Cerebellar nuclear complex (tissue), 1 donor: ENCODE measurements around the gene RPS6KC1.
"Not testable (repeated sequence)": the region's sequence is repeated elsewhere in the genome, so short reads cannot be mapped to it uniquely, and the experiment has no call there.

Experiments
- DNase-seq, 2 experiments: peaks; one replicate each; lab custom pipeline; 2025; lab: John Stamatoyannopoulos, UW

Gene RPS6KC1

DNA sequence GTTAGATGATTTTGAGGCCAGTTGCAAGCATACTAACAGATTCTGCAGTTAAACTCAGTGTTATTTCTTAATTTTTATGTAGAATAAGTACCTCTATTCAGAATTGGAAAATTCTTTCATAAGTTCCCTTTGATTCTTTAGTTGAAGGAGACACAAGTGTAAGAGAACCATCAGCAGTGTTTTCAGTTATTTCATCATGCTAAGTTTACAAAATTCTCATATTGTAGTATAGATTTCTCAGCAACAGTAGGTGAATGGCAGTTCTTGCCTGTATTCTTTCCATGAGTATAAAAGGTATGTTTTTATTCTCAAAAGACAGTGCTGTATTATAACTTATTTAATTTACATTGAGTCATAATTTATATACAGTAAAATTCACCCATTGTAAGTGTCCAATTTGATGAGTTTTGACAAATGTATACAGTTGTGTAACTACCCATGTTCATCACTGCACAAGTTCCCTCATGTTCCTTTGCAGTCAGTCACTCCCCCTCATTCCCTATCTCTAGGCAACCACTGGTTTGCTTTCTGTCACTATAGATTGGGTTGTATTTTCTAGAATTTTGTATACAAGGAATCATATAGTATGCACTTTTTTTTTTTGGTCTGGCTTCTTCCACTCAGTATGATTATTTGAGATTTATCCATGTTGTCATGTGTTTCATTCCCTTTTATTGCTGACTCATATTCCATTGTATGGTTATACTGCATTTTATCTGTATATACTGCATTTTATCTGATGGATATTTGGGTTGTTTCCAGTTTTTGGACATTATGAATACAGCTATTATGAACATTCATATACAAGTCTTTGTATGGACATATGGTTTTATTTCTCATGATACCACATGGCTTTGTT is 3.9 kb downstream of the RPS6KC1 start:
- no peak for DNase-seq

- no peak for DNase-seq
Measured at GRCh38 chr1:213055767-213056166, 4.7 kb downstream of the RPS6KC1 start.

- DNase-seq: no peak
Measured at GRCh38 chr1:213057264-213058059, 6.4 kb downstream of the RPS6KC1 start.

DNA sequence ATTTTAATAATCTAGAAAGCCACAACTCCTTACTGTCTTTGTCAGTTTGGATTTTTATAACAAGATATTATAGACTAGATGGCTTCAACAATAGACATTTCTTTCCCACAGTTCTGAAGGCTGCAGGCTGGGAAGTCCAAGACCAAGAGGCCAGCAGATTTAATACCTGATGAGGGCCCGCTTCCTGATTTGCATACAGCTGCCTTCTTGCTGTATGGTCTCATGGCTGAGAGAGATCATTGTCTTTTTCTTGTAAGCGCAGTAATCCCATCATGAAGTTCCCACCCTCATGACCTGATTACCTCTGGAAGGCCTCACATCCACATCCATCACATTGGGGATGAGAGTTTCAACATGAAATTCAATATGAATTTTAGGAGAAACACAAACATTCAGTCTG is 9.8 kb downstream of the RPS6KC1 start:
- no peak for DNase-seq

DNA sequence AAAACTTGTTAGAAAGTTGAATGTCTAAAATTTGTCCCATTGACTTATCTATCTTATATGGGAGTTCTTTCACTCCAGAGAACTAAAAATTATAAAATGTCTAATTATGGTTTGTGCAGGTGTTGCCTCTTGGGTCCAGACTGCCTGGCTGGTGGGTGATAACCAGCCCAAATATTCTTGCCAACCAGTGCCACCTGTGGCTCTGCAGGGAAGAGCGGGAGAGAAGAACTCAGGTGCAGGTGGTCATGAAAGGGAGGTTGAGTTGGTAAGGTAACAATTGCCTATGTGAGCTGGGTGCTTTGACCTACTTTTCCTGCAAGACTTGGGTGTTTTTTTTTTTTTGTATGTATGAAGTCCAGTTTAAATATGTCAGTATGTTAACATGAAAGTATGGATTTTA is 10.2 kb downstream of the RPS6KC1 start:
- no peak for DNase-seq

GRCh38 chr1:213065800-213066199 is 14.8 kb downstream of the RPS6KC1 start:
- DNase-seq: no peak

- DNase-seq: no peak
Measured at GRCh38 chr1:213066363-213066762, 15.3 kb downstream of the RPS6KC1 start.

GRCh38 chr1:213067352-213067751 is 16.3 kb downstream of the RPS6KC1 start:
- no peak for DNase-seq

DNA sequence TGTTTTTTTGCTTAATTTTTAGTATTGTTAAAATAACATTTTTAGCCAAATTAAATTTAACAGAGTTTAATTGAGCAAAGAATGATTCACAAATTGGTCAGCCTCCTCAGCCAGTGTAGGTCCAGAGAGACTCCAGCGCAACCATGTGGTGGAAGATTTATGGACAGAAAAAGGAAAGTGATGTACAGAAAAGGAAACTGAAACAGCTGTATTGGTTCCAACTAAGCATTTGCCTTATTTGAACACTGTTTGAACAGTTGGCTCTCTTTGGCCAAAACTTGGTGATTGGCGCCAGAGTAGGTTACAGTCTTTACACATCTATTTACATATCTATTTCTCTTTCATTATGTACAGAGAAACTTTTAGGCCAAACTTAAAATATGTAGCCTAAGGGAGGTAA is 19.4 kb downstream of the RPS6KC1 start:
- DNase-seq: no peak

- DNase-seq: no peak
Measured at GRCh38 chr1:213075725-213076124, 24.7 kb downstream of the RPS6KC1 start.

DNA sequence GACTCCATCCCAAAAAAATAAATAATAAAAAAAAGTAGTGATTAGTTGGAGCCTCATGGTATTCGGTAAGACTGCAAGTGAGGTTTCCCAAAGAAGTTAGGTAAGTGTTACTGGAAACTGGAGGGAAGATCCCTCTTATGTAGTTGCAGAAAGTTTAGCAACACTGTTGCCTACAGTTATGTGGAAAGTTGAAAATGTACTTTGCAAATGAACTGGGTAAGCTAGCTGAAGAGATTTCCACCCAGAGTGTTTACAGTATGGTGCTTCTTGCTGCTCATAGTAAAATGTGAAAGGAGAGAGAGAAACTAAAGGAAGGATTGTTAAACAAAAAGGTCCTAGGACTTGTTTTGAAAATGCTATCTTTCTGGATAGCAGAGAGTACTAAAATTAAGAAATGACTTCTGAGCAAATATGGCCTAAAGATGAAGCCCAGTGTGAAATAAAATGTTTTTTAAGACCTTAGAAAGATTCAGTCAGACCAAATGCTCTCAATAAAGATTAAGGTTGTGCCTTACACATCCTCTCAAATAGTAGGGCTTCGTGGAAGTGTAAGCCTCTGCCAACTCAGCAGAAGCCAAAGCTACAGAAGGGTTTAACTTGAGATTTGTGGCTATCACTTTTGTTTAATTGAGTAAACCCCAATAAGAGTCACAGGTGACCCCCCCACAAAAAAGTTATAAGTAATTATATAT is 31.5 kb downstream of the RPS6KC1 start:
- no peak for DNase-seq

DNA sequence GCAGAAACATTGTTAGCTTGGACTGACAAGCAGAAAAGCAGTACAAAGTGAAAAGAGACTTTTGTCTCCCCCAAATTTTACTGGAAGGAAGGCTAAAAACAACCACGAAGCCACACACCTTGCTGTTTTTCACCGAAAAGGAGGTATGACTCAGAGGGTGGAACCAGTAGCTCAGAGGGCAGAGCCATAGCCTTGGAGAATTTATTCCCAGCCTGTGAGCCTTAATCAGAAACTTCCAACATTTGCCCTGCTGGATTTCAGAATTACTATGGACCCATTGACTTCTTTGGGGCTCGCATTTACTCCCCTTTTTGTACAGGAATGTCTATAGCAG is 32.0 kb downstream of the RPS6KC1 start:
- DNase-seq: no peak

- DNase-seq: no peak
Measured at GRCh38 chr1:213087911-213088310, 36.9 kb downstream of the RPS6KC1 start.

DNA sequence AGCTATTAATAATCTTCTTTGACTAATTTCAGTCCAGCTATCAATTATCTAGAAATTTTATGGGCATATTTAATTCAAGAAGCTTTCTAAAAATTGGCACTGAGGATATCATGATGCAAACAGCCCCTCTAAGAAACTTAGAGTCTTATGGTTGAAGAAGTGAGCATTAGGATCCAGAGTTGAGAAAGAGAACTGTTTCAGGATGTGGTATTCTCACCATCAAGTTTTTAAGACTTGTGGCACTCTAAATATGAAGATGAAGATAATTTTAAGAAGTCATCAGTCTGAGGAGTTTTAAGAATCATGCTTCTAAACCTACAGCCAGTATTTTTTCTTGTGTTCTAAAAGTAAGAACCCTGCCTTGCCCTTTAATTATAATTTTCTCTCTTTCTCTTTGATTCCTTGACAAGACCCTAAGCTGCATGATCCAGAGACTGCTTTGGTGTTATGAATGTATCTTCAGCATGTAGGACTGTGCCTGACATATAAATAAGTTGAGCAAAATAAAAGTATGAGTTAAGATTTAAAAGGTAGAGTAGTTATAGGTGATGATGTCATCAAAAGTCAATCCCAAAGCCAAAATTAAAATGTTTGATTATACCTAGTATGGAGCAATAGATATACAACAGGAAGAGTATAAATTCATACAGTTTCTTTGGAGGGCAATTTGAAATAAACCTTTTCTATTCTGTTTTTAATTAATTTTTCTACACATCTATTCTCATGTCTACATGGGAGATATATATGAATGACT is 39.1 kb downstream of the RPS6KC1 start:
- no peak for DNase-seq

GRCh38 chr1:213094446-213094845 is 43.4 kb downstream of the RPS6KC1 start:
- DNase-seq: no peak

DNA sequence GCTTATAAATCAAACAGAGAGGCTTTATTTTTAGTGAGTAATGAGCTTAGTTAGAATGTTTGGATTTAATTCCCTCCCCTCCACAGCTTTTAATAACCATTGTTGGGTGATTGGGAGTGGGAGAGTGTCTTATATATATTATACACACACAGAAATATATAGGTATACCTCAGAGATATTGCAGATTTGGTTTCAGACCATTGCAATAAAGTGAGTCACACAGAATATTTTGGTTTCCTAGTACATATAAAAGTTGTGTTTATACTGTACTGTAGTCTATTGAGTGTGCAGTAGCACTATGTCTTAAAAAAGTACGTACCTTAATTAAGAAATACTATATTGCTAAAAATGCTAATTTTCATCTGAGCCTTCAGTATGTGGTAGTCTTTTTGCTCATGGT is 44.4 kb downstream of the RPS6KC1 start:
- no peak for DNase-seq

GRCh38 chr1:213099682-213100399 is 48.8 kb downstream of the RPS6KC1 start:
- DNase-seq: no peak

DNA sequence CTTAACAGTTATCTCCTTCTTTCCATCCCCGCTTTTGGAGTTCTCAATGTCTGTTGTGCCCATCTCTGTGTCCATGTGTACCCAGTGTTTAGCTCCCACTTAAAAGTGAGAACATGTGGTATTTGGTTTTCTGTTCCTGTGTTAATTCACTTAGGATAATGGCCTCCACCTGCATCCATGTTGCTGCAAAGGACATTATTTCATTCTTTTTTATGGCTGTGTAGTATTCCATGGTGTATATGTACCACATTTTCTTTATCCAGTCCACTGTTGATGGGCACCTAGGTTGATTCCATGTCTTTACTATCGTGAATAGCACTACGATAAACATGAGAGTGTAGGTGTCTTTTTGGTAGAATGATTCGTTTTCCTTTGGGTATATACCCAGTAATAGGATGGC is 49.5 kb downstream of the RPS6KC1 start:
- not testable (repeated sequence) for DNase-seq

DNA sequence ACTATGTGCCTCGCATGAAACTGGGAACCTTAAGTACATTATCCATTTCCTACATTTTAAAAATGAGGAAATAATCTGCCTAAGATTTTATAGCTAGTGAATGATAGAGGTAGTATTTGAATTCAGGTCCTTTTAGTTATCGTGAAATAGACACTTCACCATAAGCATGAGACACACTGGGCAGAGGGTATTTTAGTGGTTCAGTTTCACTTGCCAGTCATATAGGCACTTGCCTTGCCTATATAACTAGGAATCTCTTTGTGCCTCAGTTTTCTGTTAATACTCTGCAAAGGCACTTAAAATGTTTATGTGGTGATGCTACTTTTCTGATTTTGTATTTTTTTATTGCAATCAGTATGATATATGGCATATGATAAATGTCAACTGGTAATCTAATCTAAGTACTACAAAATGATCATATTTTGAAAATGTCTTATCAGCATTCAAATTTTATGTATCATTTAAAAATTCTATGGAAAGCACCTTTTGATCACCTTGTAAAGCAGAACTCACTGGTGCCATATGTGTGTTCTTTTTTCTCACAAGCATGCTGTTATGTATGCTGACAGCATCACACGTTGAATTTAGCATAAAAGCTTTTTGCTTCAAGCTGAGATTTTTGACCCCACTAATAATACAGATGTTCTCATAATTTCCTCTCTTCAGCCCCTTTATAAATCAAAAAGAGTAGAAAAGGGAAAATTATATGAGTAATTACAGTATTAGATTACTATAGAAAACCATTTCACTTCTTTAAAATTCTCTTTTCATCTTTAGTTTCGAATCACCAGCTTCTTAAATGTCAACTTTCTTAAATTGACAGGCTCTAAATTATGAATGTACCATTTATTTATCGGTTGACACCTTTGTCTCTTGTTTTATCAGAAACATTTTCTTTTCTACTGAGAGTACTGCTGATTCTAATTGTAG is 52.6 kb downstream of the RPS6KC1 start:
- no peak for DNase-seq

GRCh38 chr1:213104604-213105003 is 53.6 kb downstream of the RPS6KC1 start:
- no peak for DNase-seq
